ENCODE results near the gene B3GNT7.

- TF ChIP-seq EZH2 (IDR thresholded peaks at IDR 0.05; ENCODE audit: low read length, unreplicated experiment), result no peak
- TF ChIP-seq CTCF (conservative IDR thresholded peaks at IDR 0.05; ENCODE audit: low read depth, low read length), result no peak
- no peak for TF ChIP-seq EZH2phosphoT487 (IDR thresholded peaks at IDR 0.05; ENCODE audit: borderline replicate concordance, low read length)
Observed at GRCh38 chr2:231372326-231372725, 23.2 kb upstream of the B3GNT7 start.
